ENCODE measurements around the gene DMBX1.
A peak's percentile ranks its signal among the peaks of the same experiment; 100 is the strongest.

Gene DMBX1

DNA sequence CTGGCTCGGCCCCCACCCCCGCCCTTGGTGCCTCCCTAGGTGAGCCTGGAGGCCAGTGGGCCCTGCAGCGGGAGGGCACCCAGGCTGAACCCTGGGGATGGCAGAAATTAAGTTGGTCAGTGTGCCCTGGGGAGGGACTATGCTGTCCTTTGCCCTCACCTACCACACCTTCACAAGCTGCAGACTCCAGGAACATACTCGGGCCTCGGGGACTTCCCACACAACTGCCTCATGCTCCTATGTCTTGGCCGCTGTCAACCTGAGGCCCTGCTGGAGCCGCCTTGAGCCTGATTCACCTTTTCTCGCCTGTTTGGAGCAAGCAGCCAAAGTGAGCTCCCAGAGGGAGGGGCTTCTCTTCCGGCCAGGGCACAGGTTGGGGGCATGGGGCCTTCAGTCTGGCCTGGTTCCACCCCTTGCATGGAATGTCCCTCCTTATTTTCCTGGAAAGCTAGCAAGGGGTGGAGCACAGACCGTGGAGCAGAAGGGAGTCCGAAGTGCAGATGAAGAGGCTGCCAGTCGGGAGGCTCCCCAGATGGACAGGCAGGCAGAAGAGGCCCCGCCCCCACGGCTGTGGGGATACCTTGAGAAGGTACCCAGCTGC lies 37.2 kb downstream of the DMBX1 start:
- DNase-seq, result no peak

DNA sequence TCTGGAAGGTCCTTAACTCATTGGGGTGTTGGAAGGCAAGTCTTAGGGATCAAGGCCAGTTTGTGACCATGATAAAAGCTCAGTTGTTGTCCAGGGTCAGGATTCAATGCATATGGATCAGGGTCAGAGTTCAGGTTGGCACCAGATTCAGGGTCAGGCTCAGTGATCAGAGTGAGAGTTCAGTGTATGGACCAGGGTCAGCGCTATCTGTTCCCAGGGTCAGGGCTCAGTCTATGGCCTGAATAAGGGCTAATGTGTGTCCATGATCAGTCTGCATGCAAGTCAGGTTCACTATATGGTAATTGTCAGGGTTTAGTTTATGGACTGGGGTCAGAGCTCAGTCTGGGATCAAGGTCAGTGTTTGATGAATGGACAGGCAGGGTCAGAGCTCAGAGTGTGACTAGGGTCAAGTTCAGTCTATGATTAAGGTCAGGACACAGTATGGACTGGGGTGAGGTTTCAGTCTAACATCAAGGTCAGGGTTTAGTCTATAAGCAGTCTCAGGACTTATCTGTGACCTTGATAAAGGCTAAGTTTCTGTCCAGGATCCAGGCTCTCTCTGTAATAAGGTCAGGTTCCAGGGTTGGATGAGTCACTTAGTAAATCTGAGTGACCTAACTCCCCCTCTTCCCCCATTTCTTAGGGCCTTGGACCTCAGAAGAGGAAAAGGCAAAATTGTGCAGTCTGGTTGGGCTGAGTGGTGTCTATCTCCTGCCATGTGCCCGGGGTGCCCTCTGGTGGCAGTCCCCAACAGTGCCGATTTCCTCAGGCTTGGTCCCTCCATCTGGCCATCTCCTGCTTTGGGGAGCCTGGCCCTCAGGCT lies 38.0 kb downstream of the DMBX1 start:
- DNase-seq, result peak; percentile 67

DNA sequence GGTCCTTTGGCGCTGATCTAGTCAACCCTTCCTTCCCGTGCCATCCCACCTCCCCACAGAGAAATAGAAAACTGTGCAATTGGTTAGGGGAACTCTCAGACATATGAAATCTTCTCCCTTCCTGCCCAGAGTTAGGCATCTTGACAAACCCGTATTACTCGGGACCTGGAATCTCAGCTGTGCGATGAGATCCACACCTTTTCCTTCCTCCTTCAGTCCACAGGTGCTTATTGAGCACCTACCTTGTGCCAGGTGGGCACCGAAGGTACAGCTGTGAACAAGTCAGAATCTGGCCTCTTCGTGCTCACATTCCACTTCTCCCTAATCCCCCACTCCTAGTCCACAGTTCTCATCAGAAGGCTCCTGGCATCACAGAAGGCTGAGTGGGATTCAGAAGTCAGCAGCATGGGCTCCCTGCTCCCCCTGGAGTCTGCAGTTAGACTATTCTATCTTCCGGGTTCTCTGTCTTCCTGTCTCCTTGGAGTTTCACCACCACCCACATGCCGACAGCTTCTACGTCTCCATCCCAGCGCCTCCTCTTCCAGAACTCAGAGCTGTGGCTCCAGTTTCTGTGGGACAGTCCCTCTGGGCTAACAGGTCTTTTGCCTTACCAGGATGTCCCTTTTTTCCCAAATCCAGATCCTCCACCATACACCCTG lies 38.8 kb downstream of the DMBX1 start:
- DNase-seq, result no peak

DNA sequence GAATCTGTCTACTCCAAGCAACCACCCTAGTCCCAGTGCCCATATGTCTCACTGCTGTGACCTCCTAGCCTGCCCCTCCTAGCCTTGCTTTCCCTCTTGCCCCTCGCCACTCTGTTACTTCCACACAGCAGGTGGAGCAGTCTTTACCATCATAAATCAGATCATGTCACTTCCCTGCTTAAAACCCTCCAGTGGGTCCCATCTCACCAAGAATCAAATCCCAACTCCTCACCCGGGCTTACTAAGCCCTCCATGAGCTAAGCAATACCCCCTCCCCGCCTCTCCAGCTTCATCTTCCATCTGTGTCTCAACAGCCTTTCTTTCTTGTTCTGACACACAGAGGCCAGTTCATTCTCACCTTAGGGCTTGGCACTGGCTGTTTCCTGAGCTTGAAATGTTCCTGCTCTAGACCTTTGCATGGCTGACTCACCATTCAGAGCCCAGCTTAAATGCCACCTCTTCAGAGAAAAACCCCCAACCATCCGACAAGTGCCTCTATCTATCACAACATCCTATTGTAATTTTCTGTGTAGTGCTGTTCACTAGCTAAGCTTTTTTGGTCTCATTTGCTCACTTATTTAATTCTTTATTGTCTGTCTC lies 39.5 kb downstream of the DMBX1 start:
- no peak for DNase-seq

DNA sequence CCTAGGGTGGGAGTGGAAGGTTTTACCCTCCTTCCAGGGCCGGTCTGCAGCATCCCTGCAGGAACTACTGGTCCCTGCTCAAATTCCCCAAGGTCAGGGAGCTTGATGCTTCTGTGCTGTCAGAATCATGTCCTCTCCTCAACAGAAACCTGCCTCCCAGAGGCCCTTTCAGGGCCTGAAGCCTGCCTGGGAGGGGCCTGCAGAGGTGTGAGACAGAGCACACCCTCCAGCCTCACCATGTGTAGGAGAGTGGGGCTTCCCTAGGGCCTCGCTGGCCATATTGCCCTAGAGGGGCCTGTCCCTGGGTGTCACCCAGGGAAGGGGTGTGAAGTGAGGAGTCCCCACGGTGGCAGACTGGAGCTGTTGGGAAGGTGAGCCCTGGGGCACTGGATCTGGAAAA lies 40.7 kb downstream of the DMBX1 start:
- DNase-seq, result no peak

DNA sequence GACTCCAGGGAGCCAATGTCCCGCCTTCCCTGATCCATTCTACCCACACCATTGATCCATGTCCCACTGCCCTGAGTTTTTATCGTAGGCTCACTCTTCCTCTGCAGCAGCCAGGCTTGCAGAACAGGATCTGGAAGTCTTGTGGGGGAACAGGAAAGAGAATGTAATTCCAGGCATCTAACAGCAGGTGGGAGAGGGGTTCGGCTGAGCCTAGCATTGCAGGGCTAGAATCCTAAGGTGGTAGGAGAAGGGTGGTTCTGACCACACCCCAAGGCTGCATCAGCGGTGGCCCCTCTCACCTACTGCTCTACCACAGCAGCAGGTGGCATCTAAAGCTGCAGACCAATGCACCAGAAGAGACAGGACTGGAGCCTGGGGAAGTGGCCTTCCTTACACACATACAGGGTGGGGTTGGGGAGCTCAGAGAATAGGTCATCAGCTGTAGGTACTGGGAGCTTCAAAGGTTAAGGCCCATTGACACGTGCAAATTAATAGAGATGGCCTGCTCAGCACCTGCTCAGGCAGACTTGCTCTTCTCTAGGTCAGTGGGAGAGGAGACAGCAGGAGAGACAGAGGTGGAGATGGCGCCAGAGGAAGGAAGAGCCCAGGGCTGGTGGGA lies 41.3 kb downstream of the DMBX1 start:
- no peak for DNase-seq

DNA sequence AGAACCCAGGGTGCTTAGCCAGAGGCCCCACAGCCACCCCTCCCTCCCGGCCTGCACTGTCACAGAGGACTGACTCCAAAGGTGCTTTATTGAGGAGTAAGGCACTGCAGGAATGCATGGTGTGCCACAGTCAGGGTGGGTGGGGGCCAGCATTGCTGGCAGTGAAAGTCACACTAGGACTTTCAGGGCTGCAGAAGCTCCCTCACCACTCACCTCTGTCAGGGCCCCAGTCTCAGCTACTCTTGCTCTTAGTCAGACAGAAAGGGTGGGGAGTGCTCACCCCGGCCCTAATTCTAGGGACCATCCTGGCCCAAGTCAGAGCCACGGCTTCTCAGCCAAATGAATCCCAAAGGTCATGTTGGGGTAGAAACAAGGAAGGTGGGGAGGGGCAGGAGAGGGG lies 42.5 kb downstream of the DMBX1 start:
- DNase-seq, result no peak

DNA sequence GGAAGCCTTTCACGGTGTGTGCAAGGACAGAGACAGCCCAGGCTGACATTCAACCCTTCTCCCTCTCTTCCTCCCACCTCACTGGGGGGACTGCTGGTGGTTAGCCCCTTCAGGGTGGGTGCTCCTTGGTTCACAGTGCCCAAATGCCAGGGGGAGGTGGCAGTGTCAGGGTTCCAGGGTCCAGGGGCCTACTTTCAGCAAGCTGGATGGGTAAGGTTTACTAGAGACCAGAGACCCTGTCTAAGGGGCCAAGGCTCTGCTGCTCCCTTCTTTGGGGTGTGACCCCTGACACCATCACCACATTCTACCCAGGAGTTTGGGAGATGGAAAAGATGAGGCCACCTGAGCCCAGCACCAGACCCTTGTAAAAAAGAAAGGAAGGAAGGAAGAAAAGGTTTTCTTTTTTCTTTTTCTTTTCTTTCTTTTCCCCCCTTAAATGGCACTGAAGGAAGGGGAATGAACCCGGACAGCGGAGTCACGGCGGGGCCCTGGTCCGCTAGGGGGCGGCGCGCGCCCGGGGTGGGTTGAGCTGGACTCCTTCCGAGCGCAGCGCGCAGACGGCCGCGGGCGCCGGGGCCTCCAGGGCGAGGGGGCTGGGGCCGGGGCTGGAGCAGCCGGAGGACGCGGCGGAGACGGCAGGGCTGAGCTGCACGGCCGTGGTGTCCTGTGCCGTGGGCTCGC lies 43.0 kb downstream of the DMBX1 start:
- DNase-seq, result no peak

DNA sequence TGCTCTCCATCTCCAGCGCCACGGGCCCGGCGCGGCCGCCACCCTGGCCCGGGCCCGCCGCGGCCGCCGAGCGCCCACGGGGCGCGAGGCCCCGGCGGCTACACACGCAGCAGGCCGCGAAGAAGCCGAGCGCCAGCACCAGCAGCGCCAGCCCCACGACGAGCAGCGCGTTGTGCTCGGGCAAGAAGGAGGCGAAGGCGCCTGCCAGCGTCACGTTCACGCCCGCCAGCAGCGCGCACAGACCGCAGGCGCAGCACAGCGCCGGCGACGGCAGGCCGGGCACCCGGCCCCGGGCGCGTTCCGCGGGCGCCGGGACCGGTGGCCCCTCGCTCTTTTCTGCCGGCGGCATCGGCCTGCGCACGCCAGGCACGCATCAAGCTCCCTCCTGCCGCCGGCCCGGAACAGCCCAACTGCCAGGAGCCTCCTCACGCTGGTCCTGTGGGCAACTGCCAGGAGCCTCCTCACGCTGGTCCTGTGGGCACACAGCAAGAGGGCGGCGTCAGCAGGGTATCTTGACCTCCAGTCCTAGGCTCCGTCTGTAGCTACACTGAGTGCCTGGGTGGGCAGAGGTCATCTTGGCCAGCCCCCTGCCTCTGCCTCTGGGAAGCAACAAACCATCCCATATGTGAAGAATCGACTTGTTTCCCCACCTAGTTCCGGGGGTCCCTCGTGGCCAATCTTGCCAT lies 43.7 kb downstream of the DMBX1 start:
- DNase-seq, result no peak

DNA sequence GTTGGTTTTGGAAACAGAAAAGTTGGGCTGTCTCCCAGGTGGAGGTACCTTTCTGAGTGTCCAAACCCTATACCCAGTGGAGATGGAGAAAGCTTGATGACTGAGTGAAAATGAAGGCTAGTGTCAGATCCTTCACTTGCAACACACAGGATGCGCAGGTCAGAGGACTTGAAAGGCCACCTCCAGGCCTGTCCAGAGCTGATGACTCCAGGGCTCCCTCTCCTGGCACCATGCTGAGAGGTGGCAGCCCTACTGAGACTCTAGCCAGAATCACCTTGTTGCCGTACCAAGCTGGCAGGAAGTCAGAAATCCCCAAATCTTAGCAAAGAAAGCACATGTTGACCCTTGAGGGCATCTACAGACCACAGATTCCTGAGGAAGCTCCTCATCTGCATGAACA lies 45.4 kb downstream of the DMBX1 start:
- DNase-seq, result no peak

DNA sequence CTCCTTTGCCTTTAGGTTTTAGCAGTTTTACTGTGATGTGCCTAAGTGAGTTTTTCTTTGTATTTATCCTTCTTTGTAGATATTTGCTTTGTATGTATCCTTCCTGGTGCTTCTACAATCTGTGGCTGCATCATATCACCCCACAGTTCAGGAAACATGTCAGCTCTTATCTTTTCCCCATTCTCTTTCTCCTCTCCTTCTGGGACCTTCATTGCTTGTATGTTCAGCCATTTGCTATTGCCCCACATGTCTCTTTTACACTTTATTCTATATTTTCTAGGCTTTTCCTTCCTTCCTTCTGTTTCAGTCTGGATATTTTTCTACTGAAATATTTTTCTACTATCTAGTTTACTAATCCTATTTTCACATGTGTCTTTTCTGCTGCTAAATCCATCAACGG lies 46.9 kb downstream of the DMBX1 start:
- DNase-seq, result no peak

DNA sequence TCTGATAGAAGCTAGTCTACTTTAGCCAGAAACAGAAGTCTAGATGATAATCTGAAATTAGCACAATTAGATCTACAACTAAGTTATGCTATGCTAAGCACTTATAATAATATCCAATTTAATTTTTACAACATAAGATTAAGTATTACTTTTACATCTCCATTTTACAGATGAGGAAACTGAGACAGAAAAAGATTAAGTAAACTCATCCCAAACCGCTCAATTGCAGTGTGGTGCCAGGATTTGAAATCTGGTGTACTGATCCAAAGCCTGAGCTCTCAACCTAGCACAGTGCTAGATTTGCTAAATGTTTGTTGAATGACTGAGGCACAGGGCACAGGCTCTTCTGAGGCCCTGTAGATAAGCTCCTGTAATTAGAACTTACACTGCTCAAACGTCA lies 48.0 kb downstream of the DMBX1 start:
- DNase-seq, result no peak

DNA sequence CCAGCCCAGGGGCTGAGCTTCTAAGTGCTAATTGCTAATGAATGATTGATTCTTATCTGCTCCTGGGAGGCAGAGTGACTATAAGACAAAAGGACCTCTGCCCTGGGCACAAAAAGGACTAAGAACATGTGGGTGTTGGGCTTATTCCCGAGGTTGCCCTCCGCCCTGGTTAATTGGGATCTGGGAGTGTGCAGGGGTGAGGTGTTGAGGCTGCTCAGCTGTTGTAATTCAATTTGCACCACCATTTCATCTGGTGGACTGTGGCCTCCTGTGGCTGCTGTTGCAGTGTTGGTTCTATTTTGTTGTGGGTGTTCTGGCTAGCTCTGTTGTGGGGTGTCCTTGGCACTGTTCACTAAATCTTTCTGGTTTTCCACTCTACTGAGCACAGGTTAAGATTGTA lies 48.5 kb downstream of the DMBX1 start:
- no peak for DNase-seq

Data from NCI-H2227 treated with DMSO at 0.1 percent for 48 hours (cell line).